Measurements from ENCODE around the gene HAPSTR1.

The HAPSTR1 gene

GRCh38 chr16:9095656-9096397 is 4.4 kb downstream of the HAPSTR1 start:
- no peak for TF ChIP-seq CTCF (IDR thresholded peaks at IDR 0.05; ENCODE audit: low read length, missing control alignments)
- DNase-seq (ENCODE audit: low read depth), result no peak
- peak overlapping the region; percentile 94 for H3K4me3 ChIP-seq (replicated peaks; ENCODE audit: low read depth, low read length)

- no peak for DNase-seq (ENCODE audit: low read depth)
- no peak overlapping the region for H3K4me3 ChIP-seq (replicated peaks; ENCODE audit: low read depth, low read length)
- no peak for TF ChIP-seq CTCF (IDR thresholded peaks at IDR 0.05; ENCODE audit: low read length, missing control alignments)
Observed at GRCh38 chr16:9096416-9096952, 5.0 kb downstream of the HAPSTR1 start.

- no peak overlapping the region for H3K4me3 ChIP-seq (replicated peaks; ENCODE audit: low read depth, low read length)
Observed at GRCh38 chr16:9097266-9098219, 6.1 kb downstream of the HAPSTR1 start.

GRCh38 chr16:9098377-9099090 is 7.1 kb downstream of the HAPSTR1 start:
- H3K4me3 ChIP-seq (replicated peaks; ENCODE audit: low read depth, low read length), result no peak overlapping the region
- DNase-seq (ENCODE audit: low read depth), result no peak
- TF ChIP-seq CTCF (IDR thresholded peaks at IDR 0.05; ENCODE audit: low read length, missing control alignments), result no peak

More at GRCh38 chr16:9097266-9098219, 6.1 kb downstream of the HAPSTR1 start:
- no peak for DNase-seq (ENCODE audit: low read depth)
- TF ChIP-seq CTCF (IDR thresholded peaks at IDR 0.05; ENCODE audit: low read length, missing control alignments), result no peak

- no peak for DNase-seq (ENCODE audit: low read depth)
- H3K4me3 ChIP-seq (replicated peaks; ENCODE audit: low read depth, low read length), result no peak overlapping the region
- TF ChIP-seq CTCF (IDR thresholded peaks at IDR 0.05; ENCODE audit: low read length, missing control alignments), result no peak
Observed at GRCh38 chr16:9099131-9099625, 7.7 kb downstream of the HAPSTR1 start.

- no peak overlapping the region for H3K4me3 ChIP-seq (replicated peaks; ENCODE audit: low read depth, low read length)
- TF ChIP-seq CTCF (IDR thresholded peaks at IDR 0.05; ENCODE audit: low read length, missing control alignments), result no peak
- DNase-seq (ENCODE audit: low read depth), result peak; percentile 80
Observed at GRCh38 chr16:9102379-9102778, 10.9 kb downstream of the HAPSTR1 start.
